ENCODE results near the gene CLTA. TPM values are rescaled to one million over a fixed set of nuclear protein-coding genes. Genes with fewer than 3 reads are reported as not detected.

The CLTA gene
- total RNA-seq, 4 donors from 2014 or later = 155 to 207 (median 175) TPM

DNA sequence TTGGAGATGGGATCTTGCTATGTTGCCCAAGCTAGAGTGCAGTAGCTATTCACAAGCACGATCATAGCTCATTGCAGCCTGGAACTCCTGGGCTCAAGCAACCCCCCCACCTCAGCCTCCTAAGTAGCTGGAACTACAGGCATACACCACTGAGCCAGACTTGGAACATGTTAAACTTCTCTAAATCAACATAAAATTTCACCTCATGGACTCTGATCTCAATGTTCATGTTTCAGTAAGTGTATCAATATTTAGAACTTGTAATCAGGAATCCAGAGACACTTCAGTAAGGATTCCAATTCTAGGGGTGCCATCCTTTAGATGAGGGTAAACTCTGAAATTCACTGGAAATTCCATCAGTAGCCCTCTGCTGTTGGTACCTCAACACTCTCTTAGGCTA, 60.7 kb downstream of the CLTA start:
- TF ChIP-seq CTCF (IDR thresholded peaks at IDR 0.05; ENCODE audit: low read depth) = no peak

DNA sequence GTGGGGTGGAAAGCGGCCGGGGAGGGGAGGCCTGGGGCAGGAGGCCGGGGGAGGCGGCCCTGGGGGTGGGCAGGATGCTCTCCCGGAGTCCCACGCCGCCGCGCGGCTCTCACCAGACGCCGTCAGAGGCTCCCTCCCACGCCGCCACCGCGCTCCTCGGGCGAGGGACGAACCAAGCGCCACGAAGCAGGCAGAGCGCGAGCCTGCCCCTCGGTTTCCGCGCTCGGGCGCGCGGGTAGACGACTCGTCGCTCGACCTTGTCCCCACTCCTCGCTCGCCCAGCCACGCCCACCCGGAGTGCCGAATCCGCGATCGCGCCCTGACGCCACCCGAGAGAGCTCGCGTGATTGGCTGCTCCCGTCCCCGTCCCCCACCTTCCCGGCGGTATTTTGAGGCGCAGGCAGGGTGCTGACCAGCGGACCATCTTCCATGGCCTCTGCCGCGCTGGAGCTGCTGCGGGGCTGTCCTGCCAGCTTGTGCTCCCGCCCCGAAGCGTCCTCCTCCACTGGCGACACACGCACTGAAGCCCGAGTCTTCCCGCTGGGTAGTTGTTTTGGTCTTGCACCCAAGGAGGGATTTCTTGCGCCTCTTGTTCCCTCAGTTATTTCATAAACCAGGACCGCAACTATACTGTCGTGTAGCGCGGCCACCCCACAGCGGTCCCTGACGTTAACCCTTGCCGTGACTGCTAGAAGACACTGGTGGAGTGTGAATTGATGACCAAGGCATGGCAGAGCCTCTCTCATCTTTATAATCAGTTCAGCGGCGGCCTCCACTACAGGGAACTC, 67.7 kb downstream of the CLTA start, which contains the start of gene GNE:
GNE (minus strand) TSS at position 241 of the 788 bp plus-strand sequence. CDS start 9,093 bp downstream, outside the sequence.
- no peak for TF ChIP-seq CTCF (IDR thresholded peaks at IDR 0.05; ENCODE audit: low read depth)

GRCh38 chr9:36258996-36259533, 68.3 kb downstream of the CLTA start:
- no peak for TF ChIP-seq CTCF (IDR thresholded peaks at IDR 0.05; ENCODE audit: low read depth)

Other genes with a start within 250 kb of the CLTA start
- gene OR2S2, start 232.8 kb upstream of the CLTA start, total RNA-seq = not detected
- 10 to 100 TPM; 17.0 to 28.0 (median 21.2) TPM for gene RECK, start 154.0 kb upstream of the CLTA start, total RNA-seq
- 10 to 100 TPM; 15.5 to 86.4 (median 40.7) TPM for gene GLIPR2, start 54.2 kb upstream of the CLTA start, total RNA-seq
- under 1 TPM in 3 of 4 donors, not detected in 1; 0.34 to 0.49 (median 0.38) TPM for gene CCIN, start 21.5 kb upstream of the CLTA start, total RNA-seq
- gene GNE, start 67.5 kb downstream of the CLTA start, total RNA-seq = 10 to 100 TPM; 30.4 to 36.0 (median 35.2) TPM
- gene RNF38, start 209.3 kb downstream of the CLTA start, total RNA-seq = 10 to 100 TPM; 29.1 to 48.3 (median 32.7) TPM